ENCODE measurements around the gene MBNL1. TPM values are rescaled to one million over a fixed set of nuclear protein-coding genes. Genes with fewer than 3 reads are reported as not detected.

Gene MBNL1
- total and polyA plus RNA-seq, 2 of the 4 experiments (the other 2 are of a cell fraction), result 127 to 664 TPM

DNA sequence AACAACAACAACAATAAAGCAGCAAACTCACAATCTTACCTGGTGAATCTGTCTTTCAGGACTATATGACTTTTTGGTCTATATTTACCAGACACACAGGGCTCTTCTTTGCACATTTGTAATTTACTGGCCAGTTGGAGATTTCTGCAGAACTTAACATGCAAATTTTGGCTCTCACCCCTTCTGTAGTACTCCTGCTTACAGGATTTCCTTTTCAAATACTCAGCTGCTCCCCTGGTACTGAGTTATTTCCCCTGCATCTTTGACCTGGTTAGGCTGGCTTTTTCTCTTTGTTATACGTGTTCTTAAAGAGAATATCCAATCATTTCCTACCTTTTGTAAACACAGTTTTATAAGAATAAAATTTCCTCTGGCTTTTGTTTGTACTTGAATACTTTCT, 228.0 kb downstream of the MBNL1 start:
- ATAC-seq (ENCODE audit: low read depth), result no peak
- TF ChIP-seq CHD1 (IDR thresholded peaks at IDR 0.05; ENCODE audit: low read depth, low read length) (no peak), MAFK (IDR thresholded peaks at IDR 0.05; ENCODE audit: low read depth, low read length) (no peak), RFX5 (IDR thresholded peaks at IDR 0.05; ENCODE audit: low read depth, low read length) (no peak), BHLHE40 (IDR thresholded peaks at IDR 0.05; ENCODE audit: low read depth, low read length) (no peak), CTCF (conservative IDR thresholded peaks at IDR 0.05; ENCODE audit: low read depth, low read length) (no peak), FOS (IDR thresholded peaks at IDR 0.05; ENCODE audit: low read depth, low read length) (no peak), USF2 (IDR thresholded peaks at IDR 0.05; ENCODE audit: low read depth, low read length) (no peak), POLR2A (IDR thresholded peaks at IDR 0.05; ENCODE audit: low read depth, low read length) (no peak), RAD21 (IDR thresholded peaks at IDR 0.05; ENCODE audit: low read length) (no peak), RCOR1 (IDR thresholded peaks at IDR 0.05; ENCODE audit: insufficient replicate concordance, low read length) (no peak), NFE2L2 (IDR thresholded peaks at IDR 0.05; ENCODE audit: low read depth, low read length) (no peak), CEBPB (IDR thresholded peaks at IDR 0.05; ENCODE audit: low read depth, low read length) (no peak), MAZ (IDR thresholded peaks at IDR 0.05; ENCODE audit: borderline replicate concordance, low read depth, low read length) (no peak), MXI1 (IDR thresholded peaks at IDR 0.05; ENCODE audit: borderline replicate concordance, low read depth, low read length) (no peak), SMC3 (IDR thresholded peaks at IDR 0.05; ENCODE audit: low read depth, low read length) (no peak)
- TF ChIP-seq, protein P1, sequence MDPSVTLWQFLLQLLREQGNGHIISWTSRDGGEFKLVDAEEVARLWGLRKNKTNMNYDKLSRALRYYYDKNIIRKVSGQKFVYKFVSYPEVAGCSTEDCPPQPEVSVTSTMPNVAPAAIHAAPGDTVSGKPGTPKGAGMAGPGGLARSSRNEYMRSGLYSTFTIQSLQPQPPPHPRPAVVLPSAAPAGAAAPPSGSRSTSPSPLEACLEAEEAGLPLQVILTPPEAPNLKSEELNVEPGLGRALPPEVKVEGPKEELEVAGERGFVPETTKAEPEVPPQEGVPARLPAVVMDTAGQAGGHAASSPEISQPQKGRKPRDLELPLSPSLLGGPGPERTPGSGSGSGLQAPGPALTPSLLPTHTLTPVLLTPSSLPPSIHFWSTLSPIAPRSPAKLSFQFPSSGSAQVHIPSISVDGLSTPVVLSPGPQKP (IDR thresholded peaks at IDR 0.05; ENCODE audit: borderline replicate concordance, low read depth, low read length), result no peak
- Histone ChIP-seq H4K5ac (ENCODE audit: low read depth, low read length) (no peak overlapping the region), H2BK120ac (ENCODE audit: low read depth, low read length) (no peak overlapping the region), H3K4ac (ENCODE audit: low read depth, low read length) (no peak overlapping the region), H3K23ac (ENCODE audit: low read depth, low read length) (no peak overlapping the region), H2BK20ac (ENCODE audit: low read depth, low read length) (no peak overlapping the region), H4K20me1 (ENCODE audit: insufficient read depth, low read length) (no peaks in the 10 kb centered on the region), H3K4me3 (ENCODE audit: insufficient read depth, low read depth, low read length) (no peak overlapping the region), H4K8ac (ENCODE audit: low read depth in 2 of 2, low read length in 2 of 2) (no peak overlapping the region), H3K27me3 (ENCODE audit: control insufficient read depth, insufficient read depth, low read length) (no peaks in the 10 kb centered on the region), H3K18ac (ENCODE audit: low read depth, low read length) (no peak overlapping the region), H3K14ac (replicated peaks; ENCODE audit: low read depth, low read length) (no peak overlapping the region), H3K4me1 (ENCODE audit: control insufficient read depth, insufficient read depth, low read length) (no peaks in the 10 kb centered on the region), H2BK5ac (ENCODE audit: low read depth, low read length, poor library complexity, severe bottlenecking) (no peak overlapping the region), H3K4me2 (ENCODE audit: low read depth, low read length) (no peak overlapping the region), H3K27ac (ENCODE audit: insufficient read depth, low read length) (no peak overlapping the region), H4K91ac (ENCODE audit: insufficient read depth, low read depth, low read length) (no peak overlapping the region), H2AFZ (replicated peaks; ENCODE audit: low read length, poor library complexity) (no peak overlapping the region), H3K9me3 (ENCODE audit: control insufficient read depth, insufficient read depth, low read length) (no peaks in the 10 kb centered on the region), H3K79me1 (ENCODE audit: low read depth in 1 of 2, low read length in 2 of 2) (no peaks in the 10 kb centered on the region), H2AK5ac (ENCODE audit: low read depth, low read length) (no peak overlapping the region), H3K9ac (ENCODE audit: low read depth, low read length) (no peak overlapping the region), H3K56ac (ENCODE audit: extremely low read depth, insufficient read depth, low read length) (no peak overlapping the region), H3K9me1 (ENCODE audit: insufficient read depth, low read length) (no peaks in the 10 kb centered on the region), H2AK9ac (replicated peaks; ENCODE audit: low read depth, low read length, poor library complexity) (no peak overlapping the region), H2BK15ac (ENCODE audit: low read depth, low read length) (no peak overlapping the region), H3K36me3 (ENCODE audit: control insufficient read depth, insufficient read depth, low read length) (no peaks in the 10 kb centered on the region)
- intact Hi-C loops (cut with micrococcal nuclease) (no loop called here), dilution Hi-C loops (cut with HindIII; ENCODE audit: low sequenced_read_pairs, unreplicated experiment) (no loop called here), in situ Hi-C loops (cut with MboI; ENCODE audit: low sequenced_read_pairs) (no loop called here)
- ChIA-PET POLR2A (ENCODE audit: unreplicated experiment) (no interaction called here), CTCF (interaction anchor here (0.9 to 1.3 kb wide), 2 partner anchors 18 to 21 kb away, joined by 3 read pairs; no protein-coding TSS in a partner anchor)
- WGBS, 2 experiments (ENCODE audit: extremely low coverage in 2 of 2, insufficient read length in 1 of 2), result no CpG with 5 or more reads among the region's 1 CpG
- BruUV-seq (replicated peaks), result no TSS peak
- DNase-seq, result no peak
